GM18508 (cell line): ENCODE measurements around the gene AGAP1.

Experiments
- ATAC-seq: cut with Tn5 transposase; IDR thresholded peaks from one replicate; pipeline ENCODE4 v1.9.1; 2021; ENCODE audit warnings: moderate number of reproducible peaks; ENCODE audit not compliant: insufficient read depth, unreplicated experiment

Gene AGAP1

DNA sequence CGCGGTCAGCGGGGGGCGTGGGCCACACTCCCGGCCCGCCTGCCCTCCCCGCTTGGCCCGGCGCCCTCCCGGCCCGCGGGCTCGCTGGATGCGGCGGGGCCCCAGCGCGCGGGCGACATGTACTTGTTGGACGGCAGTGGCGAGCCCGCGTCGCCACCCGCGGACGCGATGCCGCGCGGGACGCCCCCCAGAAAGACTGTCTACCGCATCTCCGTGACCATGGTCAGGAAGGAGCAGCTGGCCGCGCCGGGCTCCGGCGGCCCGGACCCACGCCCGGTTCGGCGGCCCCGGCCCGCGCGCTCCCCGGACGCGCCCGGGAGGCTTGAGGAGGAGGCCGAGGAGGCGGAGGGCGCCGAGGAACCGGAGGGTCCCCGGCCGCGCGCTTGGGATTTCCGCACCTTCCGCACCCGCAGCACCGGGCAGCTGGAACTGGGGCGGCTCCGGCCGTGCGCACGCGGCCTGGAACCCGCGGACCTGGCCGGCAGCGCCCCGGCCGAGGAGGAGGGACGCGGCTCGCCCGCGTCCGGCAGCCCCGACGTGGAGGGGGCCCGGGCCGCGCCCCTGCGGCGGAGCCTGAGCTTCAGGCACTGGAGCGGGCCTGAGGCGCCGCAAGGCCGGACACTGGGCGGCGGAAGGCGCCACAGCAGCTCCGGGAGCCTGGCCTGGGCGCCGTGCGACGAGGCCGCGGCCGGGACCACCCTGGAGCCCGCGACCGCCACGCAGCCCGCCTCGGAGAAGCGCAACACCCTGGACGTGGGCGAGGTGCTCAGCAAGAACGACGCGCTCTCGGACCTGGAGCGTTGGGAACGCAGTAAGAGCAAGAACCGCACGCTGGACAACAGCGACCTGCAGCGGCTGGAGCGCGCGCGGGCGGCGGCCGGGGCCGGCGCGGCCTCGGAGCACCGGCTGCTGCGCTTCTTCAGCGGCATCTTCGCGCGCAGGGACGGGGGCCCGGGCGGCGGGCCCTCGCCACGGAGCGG is 176.4 kb downstream of the AGAP1 start:
- no peak for ATAC-seq

DNA sequence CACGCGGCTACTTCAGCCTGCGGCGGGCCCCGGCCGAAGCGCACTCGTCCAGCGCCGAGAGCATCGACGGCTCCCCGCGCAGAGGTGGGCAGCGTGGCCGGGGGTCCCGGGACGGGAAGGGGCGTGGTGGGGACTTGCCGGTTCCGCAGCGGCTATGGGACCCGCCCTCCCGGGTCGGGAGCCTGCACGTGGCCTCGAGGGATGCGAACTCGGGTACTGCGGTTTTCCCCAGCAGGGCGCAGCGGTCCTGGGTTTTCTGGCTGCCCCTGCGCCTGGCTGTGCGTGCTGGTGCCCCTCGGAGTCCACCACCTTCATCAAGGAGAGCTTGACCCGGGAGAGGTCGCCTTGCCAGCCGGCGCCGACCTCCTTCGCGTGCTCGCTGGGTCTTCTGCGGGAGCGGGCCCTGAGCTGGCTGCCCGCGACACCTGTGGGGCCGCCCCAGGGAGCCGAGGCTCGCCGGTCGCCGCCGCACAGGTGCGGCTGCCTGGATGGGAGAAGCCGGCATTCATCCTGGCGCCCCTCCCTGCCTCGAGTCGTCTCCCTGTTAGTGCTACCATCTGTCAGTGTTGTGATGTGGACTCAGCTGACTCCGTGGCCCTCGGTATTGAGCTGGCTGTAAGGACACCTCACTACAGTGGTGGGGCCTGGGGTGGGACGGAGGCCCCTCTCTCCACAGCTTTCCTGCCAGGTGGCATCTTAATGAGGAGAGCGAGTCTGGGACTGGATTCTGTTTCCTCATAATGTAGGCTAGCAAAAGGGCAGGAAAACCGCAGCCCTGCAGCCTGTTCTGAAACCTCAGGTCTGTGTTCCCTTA is 177.3 kb downstream of the AGAP1 start:
- ATAC-seq: no peak

DNA sequence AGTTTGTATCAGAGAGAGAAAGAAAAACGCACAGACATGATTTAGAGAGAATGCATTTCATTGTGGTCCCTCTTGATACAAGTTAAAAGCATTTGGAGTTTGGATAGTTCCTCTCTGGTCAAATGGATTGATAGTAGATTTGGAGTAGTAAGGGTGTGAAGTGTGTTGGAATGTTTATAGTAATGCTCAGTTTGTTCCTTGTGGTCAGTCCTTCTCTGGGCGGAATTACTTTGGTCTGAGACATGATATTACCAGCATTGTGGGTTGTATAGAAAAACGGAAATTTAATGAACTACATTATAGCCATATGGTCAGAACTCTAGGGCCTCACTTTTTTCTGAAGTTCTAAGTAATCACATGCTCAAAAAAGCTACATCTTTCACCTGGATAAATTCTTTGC is 178.9 kb downstream of the AGAP1 start:
- no peak for ATAC-seq

DNA sequence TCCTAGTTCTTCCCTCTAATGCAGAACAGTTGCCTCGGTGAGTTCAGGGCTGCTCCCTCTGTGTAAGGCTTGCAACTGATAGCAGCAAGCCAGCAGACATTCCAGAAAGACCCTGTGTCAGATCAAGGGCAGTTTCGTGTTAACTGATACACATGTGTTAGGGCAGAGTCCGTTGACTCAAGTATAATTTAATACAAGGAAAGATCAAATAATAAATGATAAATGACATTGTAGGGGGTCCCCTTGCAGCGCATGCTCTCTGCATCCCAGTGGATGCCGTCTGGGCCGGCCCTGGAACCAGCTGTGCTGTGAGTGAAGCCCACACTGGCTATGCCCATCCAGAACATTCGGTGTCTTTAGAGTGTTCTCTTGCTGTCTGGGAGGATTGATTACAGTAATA is 180.3 kb downstream of the AGAP1 start:
- ATAC-seq: no peak

DNA sequence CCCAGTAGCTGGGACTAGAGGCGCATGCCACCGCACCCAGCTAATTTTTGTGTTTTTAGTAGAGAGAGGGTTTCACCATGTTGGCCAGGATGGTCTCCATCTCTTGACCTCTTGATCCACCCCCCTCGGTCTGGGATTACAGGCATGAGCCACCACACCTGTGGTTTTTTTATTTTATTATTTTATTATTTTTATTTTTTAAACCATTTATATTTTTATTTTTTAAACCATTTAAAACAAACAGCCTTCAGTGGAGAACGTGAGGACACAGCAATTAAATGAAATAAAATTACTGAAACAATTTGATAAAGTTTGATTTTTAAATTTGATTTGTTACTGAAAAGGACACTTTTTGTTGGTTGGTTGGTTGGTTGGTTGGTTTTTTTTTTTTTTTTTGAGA is 181.0 kb downstream of the AGAP1 start:
- ATAC-seq: no peak

DNA sequence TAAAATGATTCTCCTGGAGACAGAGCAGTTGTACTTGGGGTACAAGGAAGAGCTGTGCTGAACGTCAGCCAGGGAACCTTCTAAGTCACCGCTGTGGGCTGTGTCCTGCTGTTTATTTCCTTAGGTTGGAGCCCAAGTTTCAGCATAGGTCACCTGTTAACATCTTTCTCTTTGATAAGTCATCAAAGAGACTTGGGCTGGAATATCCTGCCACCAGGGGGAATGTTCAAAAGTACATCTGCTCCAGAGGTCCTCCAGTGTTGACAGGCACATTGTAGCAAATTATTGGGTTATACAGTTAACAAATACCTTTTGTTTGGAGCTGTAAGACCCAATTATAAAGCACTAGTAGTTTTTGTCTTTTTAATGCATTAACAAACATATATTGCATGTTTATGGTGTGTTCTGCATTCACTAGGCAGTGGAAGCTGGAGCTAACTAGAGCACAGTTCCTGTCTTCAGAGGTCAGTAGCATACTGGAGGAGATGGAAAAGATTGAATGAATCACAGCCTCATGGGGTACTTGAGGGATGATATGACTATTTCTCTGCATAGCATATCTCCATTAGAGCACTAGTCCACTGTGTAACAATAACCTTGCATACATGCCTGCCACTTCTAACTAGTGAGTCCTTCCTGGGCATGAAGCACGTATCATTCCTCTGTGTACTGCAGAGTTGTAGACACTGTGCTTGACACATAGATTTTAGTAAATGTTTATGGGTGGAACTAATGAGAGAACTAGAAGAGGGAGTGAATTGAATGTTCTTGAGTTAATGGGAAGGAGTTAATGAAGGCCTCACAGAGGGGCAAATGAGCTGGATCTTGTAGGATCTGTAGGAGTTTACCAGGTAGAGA is 182.1 kb downstream of the AGAP1 start:
- ATAC-seq: no peak

- no peak for ATAC-seq
Measured at GRCh38 chr2:235676536-235676799, 182.6 kb downstream of the AGAP1 start.

DNA sequence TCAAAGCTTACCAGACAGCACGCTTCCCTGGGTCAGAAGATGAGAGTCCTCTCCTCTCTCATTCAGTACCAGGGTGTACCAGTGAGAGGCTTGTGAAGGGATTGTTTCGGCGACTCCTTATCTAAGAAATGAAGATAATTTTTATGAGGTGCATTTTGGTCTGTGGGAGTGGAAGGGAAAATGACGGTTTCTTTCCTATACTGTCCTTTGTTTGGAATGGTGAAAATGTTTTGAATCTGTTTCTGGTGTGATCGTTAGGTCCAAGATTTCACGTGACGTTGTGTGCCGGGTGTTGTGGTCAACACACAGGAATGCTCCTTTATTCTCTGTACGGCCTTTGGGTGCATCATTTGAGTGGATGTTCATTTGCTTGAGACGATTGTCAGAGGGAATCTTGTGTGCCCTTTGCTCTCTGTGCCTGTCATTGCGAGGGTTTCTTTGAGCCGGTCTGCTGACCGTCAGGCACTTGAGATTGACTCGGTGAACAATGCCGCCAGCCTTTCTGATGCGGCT is 183.5 kb downstream of the AGAP1 start:
- no peak for ATAC-seq

- ATAC-seq: no peak
Measured at GRCh38 chr2:235677937-235678336, 184.1 kb downstream of the AGAP1 start.

DNA sequence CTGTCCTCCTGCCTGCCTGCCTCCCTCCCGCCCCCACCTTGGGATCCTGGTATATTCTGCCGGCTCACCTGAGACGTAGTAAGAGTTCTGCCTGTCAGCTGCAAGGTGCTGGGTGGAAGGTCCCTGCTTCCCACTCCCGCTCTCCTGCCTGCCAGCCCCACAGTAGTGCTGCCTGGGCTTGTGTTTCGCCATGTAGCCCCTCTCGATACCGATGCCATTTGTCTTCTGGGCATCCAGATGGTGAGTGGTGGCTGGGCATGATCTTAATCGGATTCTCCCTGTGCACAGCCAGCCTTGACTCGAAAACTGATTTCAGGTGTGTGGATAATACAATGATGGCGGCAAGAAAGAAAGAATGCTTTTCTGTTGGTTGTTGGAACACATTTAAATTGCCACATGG is 184.9 kb downstream of the AGAP1 start:
- ATAC-seq: no peak

GRCh38 chr2:235679471-235679870 is 185.6 kb downstream of the AGAP1 start:
- ATAC-seq: no peak

DNA sequence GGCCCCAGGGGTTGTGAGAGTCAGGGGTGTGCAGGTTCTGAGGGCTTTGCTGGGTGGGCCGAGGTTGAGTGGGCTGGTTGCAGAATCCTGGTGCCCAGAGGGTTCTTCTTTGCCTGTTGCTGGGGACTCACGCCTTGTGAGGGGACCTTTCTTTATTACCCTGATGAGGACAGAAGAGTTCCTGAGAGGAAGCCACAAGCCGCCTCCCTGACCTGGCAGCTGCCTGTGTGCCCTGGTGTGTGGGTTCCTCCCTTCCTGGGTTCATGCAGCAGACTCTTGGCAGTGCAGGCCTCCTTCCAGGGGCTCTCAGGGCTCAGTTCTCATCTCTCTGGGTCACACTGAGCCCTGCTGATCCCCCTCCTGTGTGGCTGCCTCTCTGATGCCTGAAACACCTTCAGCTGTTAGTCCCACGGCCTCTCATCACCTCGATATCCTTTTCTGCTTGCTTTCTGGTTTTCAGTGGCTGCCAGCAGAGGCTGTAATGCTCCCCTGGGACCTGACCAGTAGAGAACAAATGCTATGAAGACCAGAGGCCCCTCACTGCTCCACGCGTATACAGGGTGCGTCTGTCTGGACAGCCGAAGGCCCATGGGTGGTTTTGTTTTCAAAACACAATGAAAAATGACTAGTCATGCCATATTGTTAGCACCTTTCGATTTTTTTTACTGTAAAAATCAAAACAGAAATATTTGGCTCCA is 191.3 kb downstream of the AGAP1 start:
- ATAC-seq: no peak

- ATAC-seq: no peak
Measured at GRCh38 chr2:235688511-235689426, 194.9 kb downstream of the AGAP1 start.

DNA sequence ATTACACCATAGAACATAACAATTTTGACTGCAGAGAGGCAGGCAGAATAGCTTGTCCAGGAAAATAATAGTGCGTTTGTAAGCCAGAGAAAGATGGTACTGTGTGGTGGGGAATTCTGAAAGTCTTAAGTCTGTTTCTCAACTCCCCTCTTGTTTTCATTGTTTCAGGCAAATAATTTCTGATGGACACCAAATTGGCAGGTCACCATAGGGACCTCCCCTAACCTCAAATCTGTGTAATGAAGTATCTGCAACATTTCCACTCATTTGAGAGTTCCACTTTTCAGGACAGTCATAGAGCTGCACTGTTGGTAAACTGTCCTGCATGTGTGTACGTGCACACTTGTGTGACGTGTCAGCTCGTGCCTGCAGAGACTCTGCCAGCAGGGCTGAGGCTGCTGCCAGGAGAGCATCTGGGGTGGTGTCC is 195.6 kb downstream of the AGAP1 start:
- ATAC-seq: no peak

DNA sequence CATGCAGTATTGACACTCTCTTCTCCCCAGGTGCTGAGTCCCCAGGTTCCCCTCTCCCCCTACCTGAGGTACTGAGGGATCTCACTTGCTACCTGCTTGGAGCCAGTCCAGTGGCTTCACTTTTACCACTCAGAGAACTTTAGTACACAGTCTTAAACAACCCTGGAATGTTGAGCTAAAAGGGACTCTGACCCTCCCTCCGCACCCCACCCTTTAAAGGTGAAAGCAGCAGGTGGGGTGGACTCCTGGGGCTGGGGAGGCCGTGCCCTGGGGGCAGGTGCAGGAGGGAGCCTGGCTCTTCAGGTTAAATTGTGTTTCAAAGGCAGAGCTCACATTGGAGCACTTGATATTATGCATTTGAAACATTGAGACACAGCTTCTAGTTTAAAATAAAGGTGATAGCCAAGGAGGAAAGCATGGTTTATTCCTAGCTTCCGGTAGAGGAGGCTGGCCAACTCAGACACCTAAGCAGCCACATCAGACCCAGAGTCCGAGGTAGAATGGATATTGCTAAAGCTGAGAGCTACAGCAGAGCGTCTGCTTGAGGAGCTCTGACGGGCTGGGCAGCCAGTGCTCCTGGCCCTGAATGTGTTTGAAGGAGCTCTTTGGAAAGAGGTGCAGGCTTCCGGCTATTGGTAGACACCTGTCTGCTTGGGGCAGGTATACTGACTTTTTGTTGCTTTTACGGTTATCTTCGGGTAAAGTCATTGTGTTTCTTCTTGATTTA is 196.4 kb downstream of the AGAP1 start:
- no peak for ATAC-seq

GRCh38 chr2:235690809-235691450 is 197.1 kb downstream of the AGAP1 start:
- no peak for ATAC-seq

GRCh38 chr2:235692076-235692475 is 198.2 kb downstream of the AGAP1 start:
- ATAC-seq: no peak
